Natural killer cell (primary cell): ENCODE measurements around the gene MMP17. TPM values are rescaled to one million over a fixed set of nuclear protein-coding genes. Genes with fewer than 3 reads are reported as not detected.

Experiments
- ATAC-seq, 3 donors: fragments of 150-1000 bp in 2 of 3; fragments of 200-7000 bp in 1 of 3; cut with Tn5 transposase; 1 replicate in 1 of 3; 2 replicates in 2 of 3; pipeline ENCODE4 v1.10.0; 2021; ENCODE audit warnings: mild to moderate bottlenecking in 2 of 3, moderate library complexity in 2 of 3
- DNase-seq, 2 donors: peaks; one replicate each; pipeline versions ENCODE4 v3.0.0 to v3.0.0-alpha.2; 2013 to 2021; ENCODE audit warnings: mixed read lengths in 1 of 2
- H3K27ac ChIP-seq: one replicate; pipeline ENCODE4 v1.5.1; 2013; ENCODE audit warnings: mild to moderate bottlenecking, low read length
- H3K27me3 ChIP-seq: one replicate; pipeline ENCODE4 v1.6.1; 2013; ENCODE audit warnings: low read length; ENCODE audit not compliant: control insufficient read depth, insufficient read depth
- H3K36me3 ChIP-seq: one replicate; pipeline ENCODE4 v1.6.1; 2013; ENCODE audit warnings: low read length; ENCODE audit not compliant: control insufficient read depth, insufficient read depth
- H3K4me1 ChIP-seq: one replicate; pipeline ENCODE4 v1.6.1; 2013; ENCODE audit warnings: low read length; ENCODE audit not compliant: control insufficient read depth, insufficient read depth
- H3K4me3 ChIP-seq: one replicate; pipeline ENCODE4 v1.5.1; 2013; ENCODE audit warnings: low read length
- H3K9me3 ChIP-seq: one replicate; pipeline ENCODE4 v1.6.1; 2013; ENCODE audit warnings: low read length; ENCODE audit not compliant: control insufficient read depth, insufficient read depth
- H3K27ac Mint-ChIP-seq, 2 donors: one replicate each; pipeline ENCODE4 v1.8.0; 2022; ENCODE audit warnings: mild to moderate bottlenecking in 2 of 2, mixed read lengths in 2 of 2, moderate library complexity in 1 of 2
- H3K27me3 Mint-ChIP-seq, 2 donors: one replicate each; pipeline ENCODE4 v1.8.0; 2022; ENCODE audit warnings: low read depth in 2 of 2, mixed read lengths in 2 of 2
- H3K36me3 Mint-ChIP-seq: one replicate; pipeline ENCODE4 v1.8.0; 2022; ENCODE audit warnings: mixed read lengths
- H3K4me1 Mint-ChIP-seq, 2 donors: one replicate each; pipeline ENCODE4 v1.8.0; 2022; ENCODE audit warnings: mixed read lengths in 2 of 2
- H3K4me3 Mint-ChIP-seq: one replicate; pipeline ENCODE4 v1.8.0; 2022; ENCODE audit warnings: mild to moderate bottlenecking, moderate library complexity, mixed read lengths
- H3K9me3 Mint-ChIP-seq, 2 donors: one replicate each; pipeline ENCODE4 v1.8.0; 2022; ENCODE audit warnings: mixed read lengths in 2 of 2
- CTCF ChIP-seq: fragments of 200-600 bp; IDR thresholded peaks from one replicate; pipeline ENCODE4 v1.8.0; 2022; ENCODE audit warnings: antibody characterized with exemption
- whole genome bisulfite sequencing: methylation state at CpG from one replicate; pipeline ENCODE4 v1.1.7; 2013; ENCODE audit warnings: missing lambda C conversion rate; ENCODE audit not compliant: insufficient coverage; 5-methylcytosine and 5-hydroxymethylcytosine counted together
- intact Hi-C: fragments of 100-400 bp; cut with micrococcal nuclease; formaldehyde crosslinking; loops from one replicate; pipeline ENCODE4 v1.14.2; 2022
- total RNA-seq, 4 donors: library from RNA; stranded (reverse); fragments of 120-200 nt in 1 of 4; gene quantifications; one replicate each; pipeline versions ENCODE4 v1.2.3 to v1.2.4, GENCODE V29; 2013 to 2022

MMP17 gene
- total RNA-seq, 3 donors from 2014 or later (not counting 1 experiment from before 2014, with no cell fraction given) = 1.6 to 2.0 (median 1.7) TPM

GRCh38 chr12:131803961-131804521 is 24.2 kb upstream of the MMP17 start:
- no peak overlapping the region for H3K4me3 ChIP-seq
- ATAC-seq (no peak), DNase-seq (no peak)
- no peaks in the 10 kb centered on the region for H3K27me3 ChIP-seq
- 46% methylated on average over 11 of the region's 11 CpGs for WGBS
- peaks cover 11% of the 10 kb centered on the region for H3K4me1 ChIP-seq
- H3K27ac ChIP-seq = no peak overlapping the region
- H3K4me3 Mint-ChIP-seq = no peak overlapping the region
- intact Hi-C loops = no loop called here
- no peaks in the 10 kb centered on the region for H3K36me3 Mint-ChIP-seq
- no peak for TF ChIP-seq CTCF
- no peaks in the 10 kb centered on the region for H3K9me3 Mint-ChIP-seq
- H3K9me3 ChIP-seq = no peaks in the 10 kb centered on the region
- H3K27ac Mint-ChIP-seq = peak overlapping the region in 1 of 2 donors; percentile 49
- H3K36me3 ChIP-seq = peaks cover 17% of the 10 kb centered on the region
- no peaks in the 10 kb centered on the region for H3K27me3 Mint-ChIP-seq
- peaks cover 6 to 7% of the 10 kb centered on the region in 2 donors for H3K4me1 Mint-ChIP-seq

GRCh38 chr12:131805421-131805820 is 22.8 kb upstream of the MMP17 start:
- no peaks in the 10 kb centered on the region for H3K9me3 Mint-ChIP-seq
- H3K9me3 ChIP-seq = no peaks in the 10 kb centered on the region
- no peak overlapping the region for H3K27ac Mint-ChIP-seq
- peaks cover 7% of the 10 kb centered on the region for H3K36me3 ChIP-seq
- H3K4me1 ChIP-seq = peaks cover 4% of the 10 kb centered on the region
- intact Hi-C loops = no loop called here
- ATAC-seq (no peak), DNase-seq (no peak)
- no peak overlapping the region for H3K4me3 Mint-ChIP-seq
- H3K4me1 Mint-ChIP-seq = peaks cover 6% of the 10 kb centered on the region in 2 donors
- no peaks in the 10 kb centered on the region for H3K27me3 Mint-ChIP-seq
- TF ChIP-seq CTCF = no peak
- H3K36me3 Mint-ChIP-seq = no peaks in the 10 kb centered on the region
- H3K27me3 ChIP-seq = no peaks in the 10 kb centered on the region
- WGBS = 94% methylated on average over 4 of the region's 5 CpGs
- no peak overlapping the region for H3K27ac ChIP-seq
- H3K4me3 ChIP-seq = no peak overlapping the region

- Mint-ChIP-seq H3K9me3 (no peaks in the 10 kb centered on the region), H3K36me3 (no peaks in the 10 kb centered on the region), H3K4me1 (no peaks in the 10 kb centered on the region), H3K27ac (no peak overlapping the region), H3K4me3 (no peak overlapping the region), H3K27me3 (no peaks in the 10 kb centered on the region)
- intact Hi-C loops = no loop called here
- WGBS = 64% methylated on average over 7 of the region's 7 CpGs
- Histone ChIP-seq H3K27ac (no peak overlapping the region), H3K36me3 (peaks cover 3% of the 10 kb centered on the region), H3K4me3 (no peak overlapping the region), H3K4me1 (no peaks in the 10 kb centered on the region), H3K9me3 (no peaks in the 10 kb centered on the region), H3K27me3 (no peaks in the 10 kb centered on the region)
- DNase-seq (no peak), ATAC-seq (no peak)
- no peak for TF ChIP-seq CTCF
These were observed 21.5 kb upstream of the MMP17 start for GRCh38 chr12:131806674-131807073.
